GM12878 (cell line): ENCODE results near the gene ECM2. TPM values are rescaled to one million over a fixed set of nuclear protein-coding genes. Genes with fewer than 3 reads are reported as not detected.

ENCODE experiments used
- ATAC-seq: fragments of 200-7000 bp; cut with Tn5 transposase; 3 replicates; pipeline ENCODE4 v1.9.1; 2020; ENCODE audit warnings: mild to moderate bottlenecking, moderate library complexity
- BruUV-seq: library from RNA; stranded (reverse); fragments of 400-500 nt; replicated peaks from 2 replicates; lab custom pipeline; 2021; lab: Mats Ljungman, UMichigan
- CTCF ChIA-PET: fragments of 300-600 bp; sonication (Branson Sonifier 250); formaldehyde crosslinking; extraction: SDS; loops from one replicate; lab custom pipeline; 2021; ENCODE audit warnings: inconsistent platforms; lab: Yijun Ruan, JAX
- POLR2A ChIA-PET: fragments of 350-600 bp; formaldehyde crosslinking; extraction: SDS; loops from one replicate; lab custom pipeline; 2021; ENCODE audit warnings: inconsistent platforms; lab: Charles Lee
- RAD21 ChIA-PET: fragments of 300-600 bp; sonication (Branson Sonifier 250); formaldehyde crosslinking; loops from one replicate; lab custom pipeline; 2023; ENCODE audit warnings: antibody characterized with exemption; ENCODE audit not compliant: unreplicated experiment; lab: Charles Lee
- SMC1A ChIA-PET: fragments of 300-600 bp; sonication (Branson Sonifier 250); formaldehyde crosslinking; loops from one replicate; lab custom pipeline; 2023; ENCODE audit not compliant: unreplicated experiment, uncharacterized antibody; lab: Charles Lee
- DNase-seq: peaks from one replicate; pipeline ENCODE4 v3.0.0-alpha.2; 2011; ENCODE audit warnings: low read depth, low spot score
- FAIRE-seq: peaks from 3 replicates; lab custom pipeline; 2011; peaks lifted over from hg19 to GRCh38; lab: Jason Lieb, UNC
- H2AFZ ChIP-seq: 2 replicates; pipeline ENCODE4 v1.6.0; 2011; ENCODE audit warnings: low read depth, low read length, control low read depth; ENCODE audit not compliant: control insufficient read depth
- H3K27ac ChIP-seq: 2 replicates; pipeline ENCODE4 v1.5.1; 2011; ENCODE audit warnings: control low read depth; ENCODE audit not compliant: control insufficient read depth, insufficient read depth
- H3K27me3 ChIP-seq, 2 experiments: replicated peaks in 1 of 2; 2 replicates each; pipeline versions ENCODE4 v1.6.0 to v1.6.1; 2011; ENCODE audit warnings: low read length in 1 of 2; ENCODE audit not compliant: control insufficient read depth in 2 of 2, insufficient read depth in 2 of 2
- H3K36me3 ChIP-seq, 2 experiments: 2 replicates each; pipeline ENCODE4 v1.5.1; 2011; ENCODE audit warnings: low read length in 1 of 2; ENCODE audit not compliant: control insufficient read depth in 2 of 2, insufficient read depth in 2 of 2
- H3K4me1 ChIP-seq: 2 replicates; pipeline ENCODE4 v1.6.1; 2011; ENCODE audit warnings: mild to moderate bottlenecking, low read length, moderate library complexity, mixed read lengths; ENCODE audit not compliant: control insufficient read depth, insufficient read depth
- H3K4me2 ChIP-seq: 2 replicates; pipeline ENCODE4 v1.6.0; 2011; ENCODE audit warnings: control low read depth; ENCODE audit not compliant: control insufficient read depth, insufficient read depth
- H3K4me3 ChIP-seq: fragments of 200-600 bp; sonication (generic); 2 replicates; pipeline ENCODE4 v1.5.1; 2016
- H3K79me2 ChIP-seq: 2 replicates; pipeline ENCODE4 v1.6.0; 2011; ENCODE audit warnings: low read length; ENCODE audit not compliant: control insufficient read depth, insufficient read depth
- H3K9ac ChIP-seq: 2 replicates; pipeline ENCODE4 v1.8.0; 2011; ENCODE audit warnings: low read length, control low read depth, mixed read lengths; ENCODE audit not compliant: control insufficient read depth, insufficient read depth
- H3K9me3 ChIP-seq: replicated peaks from 3 replicates; pipeline ENCODE4 v1.5.1; 2011; ENCODE audit warnings: mild to moderate bottlenecking, low read length; ENCODE audit not compliant: control insufficient read depth, insufficient read depth
- H4K20me1 ChIP-seq: 2 replicates; pipeline ENCODE4 v1.6.0; 2011; ENCODE audit not compliant: control insufficient read depth, insufficient read depth
- CUX1 ChIP-seq: IDR thresholded peaks from 2 replicates; pipeline ENCODE4 v1.6.1; 2012; ENCODE audit warnings: improper control_type of control experiment, low read depth, low read length; ENCODE audit not compliant: insufficient replicate concordance
- GATAD2B ChIP-seq: fragments of 450-650 bp; conservative IDR thresholded peaks from 2 replicates; pipeline ENCODE4 v1.6.1; 2017; ENCODE audit warnings: low read depth, mild to moderate bottlenecking, moderate library complexity
- KLF5 ChIP-seq: fragments of 450-650 bp; IDR thresholded peaks from 2 replicates; pipeline ENCODE4 v1.6.1; 2014; ENCODE audit warnings: mild to moderate bottlenecking; ENCODE audit not compliant: partially characterized antibody
- LARP7 ChIP-seq: fragments of 450-650 bp; IDR thresholded peaks from 2 replicates; pipeline ENCODE4 v1.6.1; 2017; ENCODE audit warnings: mild to moderate bottlenecking
- MTA2 ChIP-seq: fragments of 450-650 bp; IDR thresholded peaks from 2 replicates; pipeline ENCODE4 v1.6.1; 2016; ENCODE audit warnings: low read depth, mild to moderate bottlenecking, moderate library complexity
- NBN ChIP-seq: fragments of 450-650 bp; IDR thresholded peaks from 2 replicates; pipeline ENCODE4 v1.6.1; 2016
- POLR2A ChIP-seq: IDR thresholded peaks from 2 replicates; pipeline ENCODE4 v1.6.1; 2011; ENCODE audit warnings: low read depth, mild to moderate bottlenecking, low read length
- ZNF24 ChIP-seq: fragments of 450-650 bp; IDR thresholded peaks from 2 replicates; pipeline ENCODE4 v1.6.1; 2017; ENCODE audit warnings: antibody characterized with exemption, mild to moderate bottlenecking
- WGBS: methylation state at CpG from one replicate; pipeline ENCODE4 v1.1.6; 2016; ENCODE audit warnings: low lambda C conversion rate; ENCODE audit not compliant: insufficient replicate concordance, insufficient coverage; ENCODE audit errors: missing lambda C conversion rate; 5-methylcytosine and 5-hydroxymethylcytosine counted together
- in situ Hi-C: fragments of 300-500 bp; cut with MboI; formaldehyde crosslinking; loops from 9 replicates; pipeline ENCODE4 v1.14.3; 2018; ENCODE audit warnings: mixed read lengths
- intact Hi-C: fragments of 100-400 bp; cut with micrococcal nuclease; formaldehyde crosslinking; loops from one replicate; pipeline ENCODE4 v1.14.2; 2022; ENCODE audit not compliant: unreplicated experiment
- polyA plus RNA-seq, 11 experiments: library from polyadenylated mRNA; depleted of rRNA in 4 of 11; unstranded in 6 of 11; stranded (reverse) in 5 of 11; fragments of >200 nt; fragmentation: Nextera tagmentation in 4 of 11; fragmentation: Illumina TruSeq in 1 of 11; extraction: Ambion mirVana in 4 of 11; extraction: Trizol in 1 of 11; gene quantifications; 1 replicate in 1 of 11; 2 replicates in 10 of 11; pipeline versions ENCODE4 v1.2.1 to v1.2.3, GENCODE V29; 2011 to 2016; ENCODE audit warnings: inconsistent platforms in 2 of 11, missing spikeins in 2 of 11, low read depth in 1 of 11
- total RNA-seq, 4 experiments: library from RNA; depleted of rRNA in 3 of 4; stranded (reverse); fragments of >200 nt in 3 of 4; fragmentation: Illumina TruSeq in 1 of 4; extraction: Trizol in 1 of 4; gene quantifications; 2 replicates each; pipeline versions ENCODE4 v1.2.1 to v1.2.3, GENCODE V29; 2013 to 2021
- TF ChIP-seq, protein P1 (sequence below): fragments of 450-650 bp; IDR thresholded peaks from 2 replicates; pipeline ENCODE4 v1.6.1; 2017; ENCODE audit warnings: mild to moderate bottlenecking, moderate library complexity

ECM2 gene
- total and polyA plus RNA-seq, 10 of the 15 experiments (the other 5 are each of a cell fraction or from before 2014, with no cell fraction given), result 0.03 to 0.67 (median 0.09) TPM; not detected in 2

DNA sequence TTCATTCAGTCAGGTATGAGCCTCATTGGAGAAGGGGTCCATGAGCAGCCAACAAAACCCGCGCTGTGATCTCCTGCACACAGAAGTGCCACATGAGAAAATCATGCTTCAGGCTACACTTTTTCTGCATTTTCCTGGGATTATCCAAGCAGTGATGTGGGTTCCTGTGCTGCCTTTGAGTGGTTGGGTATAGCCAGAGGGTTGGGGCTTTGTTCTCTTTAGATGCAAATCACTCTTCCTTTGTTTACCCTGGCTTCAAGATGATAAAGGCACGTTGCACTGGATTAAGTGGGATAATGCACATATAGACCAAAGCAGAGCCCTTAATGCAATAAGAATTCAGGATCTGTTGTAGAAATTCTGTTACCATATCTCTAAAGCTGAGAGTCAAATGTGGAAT, 18.7 kb downstream of the ECM2 start:
- 88% methylated on average over 3 of the region's 3 CpGs for WGBS
- no peak overlapping the region for H3K9ac ChIP-seq
- H3K79me2 ChIP-seq, result no peaks in the 10 kb centered on the region
- CTCF ChIA-PET, result no interaction called here
- no peaks in the 10 kb centered on the region for H3K4me1 ChIP-seq
- H3K4me2 ChIP-seq, result no peak overlapping the region
- no peaks in the 10 kb centered on the region for H3K36me3 ChIP-seq
- TF ChIP-seq LARP7, result no peak
- no peak for TF ChIP-seq NBN
- TF ChIP-seq KLF5, result no peak
- no peak for TF ChIP-seq MTA2
- POLR2A ChIA-PET, result no interaction called here
- in situ Hi-C loops, result no loop called here
- ATAC-seq (no peak), FAIRE-seq (no peak), DNase-seq (no peak)
- no TSS peak for BruUV-seq
- H2AFZ ChIP-seq, result no peak overlapping the region
- H3K9me3 ChIP-seq, result no peaks in the 10 kb centered on the region
- no peak overlapping the region for H3K4me3 ChIP-seq
- no peaks in the 10 kb centered on the region for H3K27me3 ChIP-seq
- RAD21 ChIA-PET, result no interaction called here
- SMC1A ChIA-PET, result no interaction called here
- H3K27ac ChIP-seq, result no peak overlapping the region
- intact Hi-C loops, result no loop called here
- no peaks in the 10 kb centered on the region for H4K20me1 ChIP-seq

DNA sequence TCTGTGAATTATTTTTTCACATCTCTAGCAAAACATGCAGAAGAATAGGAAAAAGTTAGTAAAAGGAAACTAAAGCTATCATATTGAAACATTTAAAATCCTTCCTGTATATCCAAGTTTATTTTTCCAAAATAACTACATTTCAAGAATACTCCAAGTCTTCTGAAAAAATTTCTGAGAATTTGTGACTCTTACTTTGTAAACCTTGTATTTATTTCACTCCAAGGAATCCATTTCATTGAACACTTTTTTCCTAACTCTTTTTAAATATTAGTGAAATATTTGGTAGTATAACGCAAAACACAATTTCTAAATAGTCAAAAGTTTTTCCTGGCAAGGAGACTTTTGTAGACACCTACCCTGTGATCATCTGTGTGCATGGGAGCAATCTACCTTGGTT, 19.3 kb downstream of the ECM2 start:
- Histone ChIP-seq H3K9me3 (no peaks in the 10 kb centered on the region), H2AFZ (no peak overlapping the region), H3K27ac (no peak overlapping the region), H3K27me3 (no peaks in the 10 kb centered on the region), H3K4me1 (no peaks in the 10 kb centered on the region), H3K79me2 (no peaks in the 10 kb centered on the region), H4K20me1 (no peaks in the 10 kb centered on the region), H3K36me3 (no peaks in the 10 kb centered on the region), H3K9ac (no peak overlapping the region), H3K4me2 (no peak overlapping the region), H3K4me3 (no peak overlapping the region)
- ChIA-PET RAD21 (no interaction called here), SMC1A (no interaction called here), CTCF (no interaction called here), POLR2A (no interaction called here)
- DNase-seq (no peak), ATAC-seq (no peak), FAIRE-seq (no peak)
- in situ Hi-C loops, result no loop called here
- intact Hi-C loops, result no loop called here
- 100% methylated on average over 1 of the region's 1 CpG for WGBS
- BruUV-seq, result no TSS peak
- TF ChIP-seq ZNF24 (no peak), CUX1 (no peak), POLR2A (no peak), GATAD2B (no peak)
- TF ChIP-seq, protein P1, sequence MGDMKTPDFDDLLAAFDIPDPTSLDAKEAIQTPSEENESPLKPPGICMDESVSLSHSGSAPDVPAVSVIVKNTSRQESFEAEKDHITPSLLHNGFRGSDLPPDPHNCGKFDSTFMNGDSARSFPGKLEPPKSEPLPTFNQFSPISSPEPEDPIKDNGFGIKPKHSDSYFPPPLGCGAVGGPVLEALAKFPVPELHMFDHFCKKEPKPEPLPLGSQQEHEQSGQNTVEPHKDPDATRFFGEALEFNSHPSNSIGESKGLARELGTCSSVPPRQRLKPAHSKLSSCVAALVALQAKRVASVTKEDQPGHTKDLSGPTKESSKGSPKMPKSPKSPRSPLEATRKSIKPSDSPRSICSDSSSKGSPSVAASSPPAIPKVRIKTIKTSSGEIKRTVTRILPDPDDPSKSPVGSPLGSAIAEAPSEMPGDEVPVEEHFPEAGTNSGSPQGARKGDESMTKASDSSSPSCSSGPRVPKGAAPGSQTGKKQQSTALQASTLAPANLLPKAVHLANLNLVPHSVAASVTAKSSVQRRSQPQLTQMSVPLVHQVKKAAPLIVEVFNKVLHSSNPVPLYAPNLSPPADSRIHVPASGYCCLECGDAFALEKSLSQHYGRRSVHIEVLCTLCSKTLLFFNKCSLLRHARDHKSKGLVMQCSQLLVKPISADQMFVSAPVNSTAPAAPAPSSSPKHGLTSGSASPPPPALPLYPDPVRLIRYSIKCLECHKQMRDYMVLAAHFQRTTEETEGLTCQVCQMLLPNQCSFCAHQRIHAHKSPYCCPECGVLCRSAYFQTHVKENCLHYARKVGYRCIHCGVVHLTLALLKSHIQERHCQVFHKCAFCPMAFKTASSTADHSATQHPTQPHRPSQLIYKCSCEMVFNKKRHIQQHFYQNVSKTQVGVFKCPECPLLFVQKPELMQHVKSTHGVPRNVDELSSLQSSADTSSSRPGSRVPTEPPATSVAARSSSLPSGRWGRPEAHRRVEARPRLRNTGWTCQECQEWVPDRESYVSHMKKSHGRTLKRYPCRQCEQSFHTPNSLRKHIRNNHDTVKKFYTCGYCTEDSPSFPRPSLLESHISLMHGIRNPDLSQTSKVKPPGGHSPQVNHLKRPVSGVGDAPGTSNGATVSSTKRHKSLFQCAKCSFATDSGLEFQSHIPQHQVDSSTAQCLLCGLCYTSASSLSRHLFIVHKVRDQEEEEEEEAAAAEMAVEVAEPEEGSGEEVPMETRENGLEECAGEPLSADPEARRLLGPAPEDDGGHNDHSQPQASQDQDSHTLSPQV, result no peak
